Measurements from ENCODE around the gene CACNG5. TPM values are rescaled to one million over a fixed set of nuclear protein-coding genes. Genes with fewer than 3 reads are reported as not detected.

CACNG5 gene
- total RNA-seq, 2 donors from 2014 or later = not detected

GRCh38 chr17:66843627-66844026 lies 8.7 kb downstream of the CACNG5 start:
- peaks cover 48% of the 10 kb centered on the region for H3K27me3 Mint-ChIP-seq
- DNase-seq = no peak
- no peaks in the 10 kb centered on the region for H3K9me3 ChIP-seq (ENCODE audit: control insufficient read depth, low read length, poor library complexity, severe bottlenecking)
- H3K27ac Mint-ChIP-seq = no peak overlapping the region
- no peak for ATAC-seq
- H3K4me1 Mint-ChIP-seq = peaks cover 4% of the 10 kb centered on the region
- H3K4me3 Mint-ChIP-seq = no peak overlapping the region
- peaks cover 3% of the 10 kb centered on the region for H3K36me3 Mint-ChIP-seq (ENCODE audit: low read depth)

DNA sequence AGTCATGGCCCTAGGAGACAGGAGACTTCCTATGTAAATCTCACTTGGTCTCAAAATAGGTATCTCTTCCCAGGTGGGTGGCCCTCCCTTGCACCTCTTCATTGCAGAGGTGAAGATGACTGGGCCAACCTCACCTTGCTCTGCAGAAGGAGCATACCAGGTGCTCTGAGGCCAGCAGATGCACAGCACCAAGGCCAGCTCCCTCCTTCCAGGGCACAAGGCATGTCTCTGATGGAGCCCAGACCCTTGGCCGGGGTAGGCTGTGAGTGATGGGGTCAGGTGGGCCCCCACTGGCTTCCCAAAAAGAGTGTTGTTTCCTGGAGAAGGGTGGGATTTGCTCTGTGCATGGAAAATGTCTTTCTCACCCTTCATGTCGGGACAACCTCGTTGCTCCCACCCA lies 12.8 kb downstream of the CACNG5 start:
- no peak for DNase-seq

GRCh38 chr17:66848496-66848895 lies 13.6 kb downstream of the CACNG5 start:
- no peaks in the 10 kb centered on the region for H3K4me1 Mint-ChIP-seq
- DNase-seq (no peak), ATAC-seq (no peak)
- no peak overlapping the region for H3K4me3 Mint-ChIP-seq
- peaks cover 20% of the 10 kb centered on the region for H3K27me3 Mint-ChIP-seq
- no peaks in the 10 kb centered on the region for H3K9me3 ChIP-seq (ENCODE audit: control insufficient read depth, low read length, poor library complexity, severe bottlenecking)
- H3K27ac Mint-ChIP-seq = no peak overlapping the region
- H3K36me3 Mint-ChIP-seq (ENCODE audit: low read depth) = no peaks in the 10 kb centered on the region

More for the DNA sequence above, 12.8 kb downstream of the CACNG5 start:
- no peak overlapping the region for H3K4me3 Mint-ChIP-seq
- no peaks in the 10 kb centered on the region for H3K36me3 Mint-ChIP-seq (ENCODE audit: low read depth)
- H3K9me3 ChIP-seq (ENCODE audit: control insufficient read depth, low read length, poor library complexity, severe bottlenecking) = no peaks in the 10 kb centered on the region
- H3K4me1 Mint-ChIP-seq = no peaks in the 10 kb centered on the region
- ATAC-seq = no peak
- no peak overlapping the region for H3K27ac Mint-ChIP-seq
- H3K27me3 Mint-ChIP-seq = peaks cover 27% of the 10 kb centered on the region

GRCh38 chr17:66849032-66849655 lies 14.2 kb downstream of the CACNG5 start:
- ATAC-seq (no peak), DNase-seq (no peak)
- H3K27ac Mint-ChIP-seq = no peak overlapping the region
- no peak overlapping the region for H3K4me3 Mint-ChIP-seq
- H3K36me3 Mint-ChIP-seq (ENCODE audit: low read depth) = no peaks in the 10 kb centered on the region
- no peaks in the 10 kb centered on the region for H3K4me1 Mint-ChIP-seq
- H3K9me3 ChIP-seq (ENCODE audit: control insufficient read depth, low read length, poor library complexity, severe bottlenecking) = no peaks in the 10 kb centered on the region
- peaks cover 17% of the 10 kb centered on the region for H3K27me3 Mint-ChIP-seq

DNA sequence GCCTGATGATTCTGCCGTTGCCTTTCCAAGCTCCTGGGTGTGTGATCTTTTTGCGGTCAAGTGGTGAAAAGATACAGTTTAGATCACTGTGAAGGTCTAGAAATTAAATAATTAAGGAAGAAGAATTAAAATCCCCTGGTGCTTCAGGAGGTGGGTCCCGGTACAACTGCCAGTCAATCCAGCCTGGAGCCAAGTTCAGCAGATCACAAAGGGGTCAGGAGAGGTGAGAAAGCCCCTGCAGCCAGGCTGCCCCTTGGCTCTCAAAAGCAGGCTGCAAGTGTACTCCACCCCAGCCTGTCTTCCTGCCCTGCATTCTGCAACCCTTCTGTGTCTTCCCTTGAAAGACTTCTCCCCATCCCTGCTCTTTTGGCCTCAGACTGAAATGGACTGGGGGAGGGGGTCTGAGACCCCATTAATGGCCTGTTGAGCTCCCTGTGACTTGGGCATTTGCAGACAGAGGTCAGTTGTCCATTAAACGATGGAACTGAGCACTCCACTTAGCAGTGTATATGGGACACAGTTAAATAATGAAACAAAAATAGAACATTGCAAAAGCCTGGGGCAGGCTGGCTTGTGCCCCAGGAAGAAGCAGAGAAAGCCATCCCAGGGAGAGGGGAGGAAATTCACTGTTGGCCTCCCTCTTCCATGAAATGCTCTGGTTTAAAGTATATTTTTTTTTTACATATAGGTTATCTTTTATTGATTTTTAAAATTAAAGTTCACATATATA lies 15.1 kb downstream of the CACNG5 start:
- H3K27me3 Mint-ChIP-seq = peaks cover 17% of the 10 kb centered on the region
- H3K4me1 Mint-ChIP-seq = no peaks in the 10 kb centered on the region
- no peak for DNase-seq
- no peaks in the 10 kb centered on the region for H3K36me3 Mint-ChIP-seq (ENCODE audit: low read depth)
- no peak for ATAC-seq
- H3K4me3 Mint-ChIP-seq = no peak overlapping the region
- no peak overlapping the region for H3K27ac Mint-ChIP-seq
- no peaks in the 10 kb centered on the region for H3K9me3 ChIP-seq (ENCODE audit: control insufficient read depth, low read length, poor library complexity, severe bottlenecking)

GRCh38 chr17:66850692-66851091 lies 15.8 kb downstream of the CACNG5 start:
- Mint-ChIP-seq H3K4me3 (no peak overlapping the region), H3K27ac (no peak overlapping the region), H3K27me3 (peaks cover 17% of the 10 kb centered on the region), H3K36me3 (ENCODE audit: low read depth) (no peaks in the 10 kb centered on the region), H3K4me1 (no peaks in the 10 kb centered on the region)
- ATAC-seq (no peak), DNase-seq (no peak)
- H3K9me3 ChIP-seq (ENCODE audit: control insufficient read depth, low read length, poor library complexity, severe bottlenecking) = no peaks in the 10 kb centered on the region

DNA sequence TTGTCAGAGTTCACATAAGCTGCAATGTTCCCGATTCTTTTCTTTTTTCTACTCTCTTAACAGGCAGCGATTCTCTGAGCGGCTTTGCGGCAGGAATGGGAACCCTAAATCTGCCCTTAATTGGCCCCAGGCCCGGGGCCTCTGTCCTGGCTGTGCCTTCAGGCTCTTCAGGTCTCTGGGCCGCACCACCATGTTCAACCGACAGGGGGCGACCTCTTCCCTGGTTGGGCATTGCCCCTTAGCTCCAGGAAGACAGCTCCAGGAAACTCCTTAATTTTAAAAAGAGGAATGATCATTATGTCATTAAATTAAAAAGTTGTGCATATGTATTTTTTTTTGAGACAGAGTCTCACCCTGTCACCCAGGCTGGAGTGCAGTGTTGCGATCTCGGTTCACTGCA lies 20.3 kb downstream of the CACNG5 start:
- DNase-seq = no peak
- no peak for ATAC-seq
- Mint-ChIP-seq H3K4me1 (no peaks in the 10 kb centered on the region), H3K36me3 (ENCODE audit: low read depth) (no peaks in the 10 kb centered on the region), H3K4me3 (no peak overlapping the region), H3K27me3 (peaks cover 7% of the 10 kb centered on the region), H3K27ac (no peak overlapping the region)
- H3K9me3 ChIP-seq (ENCODE audit: control insufficient read depth, low read length, poor library complexity, severe bottlenecking) = no peaks in the 10 kb centered on the region

GRCh38 chr17:66858226-66859083 lies 23.5 kb downstream of the CACNG5 start:
- Mint-ChIP-seq H3K4me3 (no peak overlapping the region), H3K4me1 (peaks cover 4% of the 10 kb centered on the region), H3K27ac (no peak overlapping the region), H3K36me3 (ENCODE audit: low read depth) (no peaks in the 10 kb centered on the region), H3K27me3 (peaks cover 15% of the 10 kb centered on the region)
- ATAC-seq = no peak
- no peak for DNase-seq
- no peaks in the 10 kb centered on the region for H3K9me3 ChIP-seq (ENCODE audit: control insufficient read depth, low read length, poor library complexity, severe bottlenecking)

DNA sequence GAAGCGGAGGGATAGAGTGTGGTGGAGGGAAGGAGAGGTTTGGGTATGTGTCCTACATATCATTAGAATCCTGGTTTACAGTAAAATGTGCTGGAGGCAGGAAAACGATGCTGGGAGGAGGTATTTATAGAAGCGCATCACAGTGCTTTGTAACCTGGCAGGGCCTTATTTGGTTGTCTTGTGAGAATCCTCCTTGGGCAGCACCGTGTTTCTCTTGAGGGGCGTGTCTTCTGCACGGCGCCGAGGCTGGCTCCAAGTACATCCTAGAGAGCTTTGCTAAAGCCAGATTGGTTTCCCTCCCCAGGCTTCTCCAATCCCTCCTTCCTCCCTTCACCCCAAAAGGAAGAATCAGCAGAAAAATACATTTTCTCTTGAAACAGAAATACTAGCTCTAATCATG lies 24.4 kb downstream of the CACNG5 start:
- no peaks in the 10 kb centered on the region for H3K9me3 ChIP-seq (ENCODE audit: control insufficient read depth, low read length, poor library complexity, severe bottlenecking)
- H3K4me1 Mint-ChIP-seq = peaks cover 4% of the 10 kb centered on the region
- H3K27ac Mint-ChIP-seq = no peak overlapping the region
- no peaks in the 10 kb centered on the region for H3K36me3 Mint-ChIP-seq (ENCODE audit: low read depth)
- no peak overlapping the region for H3K4me3 Mint-ChIP-seq
- H3K27me3 Mint-ChIP-seq = peaks cover 15% of the 10 kb centered on the region
- DNase-seq = no peak
- no peak for ATAC-seq

GRCh38 chr17:66860204-66860603 lies 25.3 kb downstream of the CACNG5 start:
- H3K27ac Mint-ChIP-seq = no peak overlapping the region
- no peaks in the 10 kb centered on the region for H3K36me3 Mint-ChIP-seq (ENCODE audit: low read depth)
- no peak for DNase-seq
- H3K4me3 Mint-ChIP-seq = no peak overlapping the region
- peaks cover 4% of the 10 kb centered on the region for H3K4me1 Mint-ChIP-seq
- H3K27me3 Mint-ChIP-seq = peaks cover 15% of the 10 kb centered on the region
- no peak for ATAC-seq
- no peaks in the 10 kb centered on the region for H3K9me3 ChIP-seq (ENCODE audit: control insufficient read depth, low read length, poor library complexity, severe bottlenecking)

- ATAC-seq (no peak), DNase-seq (no peak)
- peaks cover 21% of the 10 kb centered on the region for H3K27me3 Mint-ChIP-seq
- no peak overlapping the region for H3K4me3 Mint-ChIP-seq
- no peaks in the 10 kb centered on the region for H3K9me3 ChIP-seq (ENCODE audit: control insufficient read depth, low read length, poor library complexity, severe bottlenecking)
- peaks cover 4% of the 10 kb centered on the region for H3K4me1 Mint-ChIP-seq
- no peak overlapping the region for H3K27ac Mint-ChIP-seq
- peaks cover 2% of the 10 kb centered on the region for H3K36me3 Mint-ChIP-seq (ENCODE audit: low read depth)
Observed at GRCh38 chr17:66863820-66864219, 28.9 kb downstream of the CACNG5 start.

- ATAC-seq (no peak), DNase-seq (no peak)
- Mint-ChIP-seq H3K27ac (no peak overlapping the region), H3K27me3 (peaks cover 29% of the 10 kb centered on the region), H3K4me1 (peaks cover 4% of the 10 kb centered on the region), H3K4me3 (no peak overlapping the region), H3K36me3 (ENCODE audit: low read depth) (peaks cover 2% of the 10 kb centered on the region)
- no peaks in the 10 kb centered on the region for H3K9me3 ChIP-seq (ENCODE audit: control insufficient read depth, low read length, poor library complexity, severe bottlenecking)
Observed at GRCh38 chr17:66865151-66865550, 30.2 kb downstream of the CACNG5 start.

DNA sequence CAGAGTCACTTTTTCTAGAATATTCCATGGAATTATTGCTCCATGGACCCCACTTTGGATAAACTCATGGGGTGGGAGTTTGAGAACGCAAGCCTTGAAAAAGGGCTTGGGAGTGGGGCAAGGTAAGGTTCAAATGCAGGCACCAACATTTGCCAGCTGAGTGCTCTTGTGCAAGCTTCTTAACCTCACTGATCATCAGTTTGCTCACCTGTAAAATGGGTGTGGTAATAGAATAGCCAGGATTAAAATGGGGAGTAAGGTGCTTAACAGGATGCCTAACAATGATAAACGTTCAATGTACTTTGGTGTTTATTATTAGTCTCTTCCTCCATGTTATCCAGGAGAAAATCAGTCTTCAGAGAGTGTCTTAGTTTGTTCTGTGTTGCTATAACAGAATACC lies 39.0 kb downstream of the CACNG5 start:
- no peaks in the 10 kb centered on the region for H3K9me3 ChIP-seq (ENCODE audit: control insufficient read depth, low read length, poor library complexity, severe bottlenecking)
- H3K27me3 Mint-ChIP-seq = peaks cover 56% of the 10 kb centered on the region
- no peak overlapping the region for H3K4me3 Mint-ChIP-seq
- H3K4me1 Mint-ChIP-seq = no peaks in the 10 kb centered on the region
- H3K36me3 Mint-ChIP-seq (ENCODE audit: low read depth) = no peaks in the 10 kb centered on the region
- ATAC-seq (no peak), DNase-seq (no peak)
- H3K27ac Mint-ChIP-seq = no peak overlapping the region

Data from T-helper 17 cell (primary cell).